Fibroblast of mammary gland (primary cell): ENCODE data around the gene PMM2.
A peak's percentile ranks its signal among the peaks of the same experiment; 100 is the strongest.
"Not testable (repeated sequence)": the region's sequence is repeated elsewhere in the genome, so short reads cannot be mapped to it uniquely, and the experiment has no call there.

Experiments used
- DNase-seq: peaks from one replicate; pipeline ENCODE4 v3.0.0-alpha.2; 2010; ENCODE audit warnings: low read depth
- H3K4me3 ChIP-seq: 2 replicates; pipeline ENCODE4 v1.5.1; 2011; ENCODE audit warnings: low read depth, mild to moderate bottlenecking, low read length, moderate library complexity; ENCODE audit not compliant: control insufficient read depth
- CTCF ChIP-seq: conservative IDR thresholded peaks from 2 replicates; pipeline ENCODE4 v1.5.1; 2011; ENCODE audit warnings: low read depth, low read length, inconsistent platforms; ENCODE audit not compliant: control insufficient read depth, insufficient read depth

PMM2 gene

GRCh38 chr16:8831450-8831849, 33.8 kb downstream of the PMM2 start:
- no peak for DNase-seq
- no peak for TF ChIP-seq CTCF
- H3K4me3 ChIP-seq: no peak overlapping the region

- no peak for TF ChIP-seq CTCF
- H3K4me3 ChIP-seq: no peak overlapping the region
- no peak for DNase-seq
These were observed 34.5 kb downstream of the PMM2 start for GRCh38 chr16:8831871-8832716.

- no peak for TF ChIP-seq CTCF
- no peak for DNase-seq
- H3K4me3 ChIP-seq: no peak overlapping the region
These were observed 35.1 kb downstream of the PMM2 start for GRCh38 chr16:8832717-8833105.

- not testable (repeated sequence) for DNase-seq, H3K4me3 ChIP-seq
These were observed 39.2 kb downstream of the PMM2 start for GRCh38 chr16:8836797-8837196.

GRCh38 chr16:8837594-8837993, 40.0 kb downstream of the PMM2 start:
- not testable (repeated sequence) for DNase-seq, H3K4me3 ChIP-seq

GRCh38 chr16:8842016-8842415, 44.4 kb downstream of the PMM2 start:
- peak; percentile 70 for DNase-seq
- not testable (repeated sequence) for H3K4me3 ChIP-seq

- DNase-seq, H3K4me3 ChIP-seq: not testable (repeated sequence)
These were observed 45.7 kb downstream of the PMM2 start for GRCh38 chr16:8843296-8843695.

GRCh38 chr16:8845699-8846298, 48.2 kb downstream of the PMM2 start:
- H3K4me3 ChIP-seq: no peak overlapping the region
- DNase-seq: no peak

More at GRCh38 chr16:8845699-8846298, 48.2 kb downstream of the PMM2 start:
- TF ChIP-seq CTCF: no peak
